Fibroblast of mammary gland (primary cell): ENCODE results near the gene IQSEC3.

Source experiments
- DNase-seq: peaks from one replicate; pipeline ENCODE4 v3.0.0-alpha.2; 2010; ENCODE audit warnings: low read depth
- H3K4me3 ChIP-seq: 2 replicates; pipeline ENCODE4 v1.5.1; 2011; ENCODE audit warnings: low read depth, mild to moderate bottlenecking, low read length, moderate library complexity; ENCODE audit not compliant: control insufficient read depth
- TF ChIP-seq, protein P1 (sequence below): conservative IDR thresholded peaks from 2 replicates; pipeline ENCODE4 v1.5.1; 2011; ENCODE audit warnings: low read depth, low read length, inconsistent platforms; ENCODE audit not compliant: control insufficient read depth, insufficient read depth

Gene IQSEC3

DNA sequence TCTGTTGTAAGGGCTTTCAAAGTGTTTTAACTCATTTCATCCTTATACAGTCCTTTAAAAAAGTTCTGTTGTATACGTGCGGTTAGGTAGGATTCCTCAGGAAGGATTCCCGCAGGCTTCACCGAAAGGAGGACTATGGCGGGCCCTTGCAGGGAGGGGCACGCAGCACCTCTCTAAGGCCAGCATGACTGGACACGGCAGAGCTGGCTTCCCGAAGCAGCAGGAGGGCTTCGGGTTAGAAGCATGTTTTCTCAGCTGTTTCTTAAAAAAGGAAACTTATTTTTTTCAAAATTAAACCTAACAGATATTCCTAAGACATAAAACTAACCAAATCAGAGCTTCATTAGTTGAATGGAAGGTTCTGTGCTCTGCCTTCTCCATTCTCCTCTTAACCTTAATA lies 21.3 kb downstream of the IQSEC3 start:
- DNase-seq, result no peak
- TF ChIP-seq, protein P1, sequence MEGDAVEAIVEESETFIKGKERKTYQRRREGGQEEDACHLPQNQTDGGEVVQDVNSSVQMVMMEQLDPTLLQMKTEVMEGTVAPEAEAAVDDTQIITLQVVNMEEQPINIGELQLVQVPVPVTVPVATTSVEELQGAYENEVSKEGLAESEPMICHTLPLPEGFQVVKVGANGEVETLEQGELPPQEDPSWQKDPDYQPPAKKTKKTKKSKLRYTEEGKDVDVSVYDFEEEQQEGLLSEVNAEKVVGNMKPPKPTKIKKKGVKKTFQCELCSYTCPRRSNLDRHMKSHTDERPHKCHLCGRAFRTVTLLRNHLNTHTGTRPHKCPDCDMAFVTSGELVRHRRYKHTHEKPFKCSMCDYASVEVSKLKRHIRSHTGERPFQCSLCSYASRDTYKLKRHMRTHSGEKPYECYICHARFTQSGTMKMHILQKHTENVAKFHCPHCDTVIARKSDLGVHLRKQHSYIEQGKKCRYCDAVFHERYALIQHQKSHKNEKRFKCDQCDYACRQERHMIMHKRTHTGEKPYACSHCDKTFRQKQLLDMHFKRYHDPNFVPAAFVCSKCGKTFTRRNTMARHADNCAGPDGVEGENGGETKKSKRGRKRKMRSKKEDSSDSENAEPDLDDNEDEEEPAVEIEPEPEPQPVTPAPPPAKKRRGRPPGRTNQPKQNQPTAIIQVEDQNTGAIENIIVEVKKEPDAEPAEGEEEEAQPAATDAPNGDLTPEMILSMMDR, result no peak
- H3K4me3 ChIP-seq, result no peak overlapping the region

DNA sequence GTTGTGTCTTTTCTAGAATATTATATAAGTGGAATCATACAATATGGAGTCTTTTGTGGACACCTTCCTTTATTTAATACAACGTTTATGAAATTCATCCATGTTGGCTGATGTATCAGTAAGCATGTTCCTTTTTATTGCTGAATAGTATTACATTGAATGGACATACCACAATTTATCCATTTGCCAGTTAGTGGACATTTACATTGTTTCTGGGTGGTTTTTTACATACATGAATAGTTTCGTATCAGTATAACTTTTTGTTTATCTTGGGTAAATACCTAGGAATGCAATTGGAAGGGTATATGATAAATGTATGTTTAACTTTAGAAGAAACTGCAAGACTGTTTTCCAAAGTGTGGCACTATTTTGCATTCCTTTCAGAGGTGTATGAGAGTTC lies 23.1 kb downstream of the IQSEC3 start:
- TF ChIP-seq, protein P1, result no peak
- no peak for DNase-seq
- no peak overlapping the region for H3K4me3 ChIP-seq

DNA sequence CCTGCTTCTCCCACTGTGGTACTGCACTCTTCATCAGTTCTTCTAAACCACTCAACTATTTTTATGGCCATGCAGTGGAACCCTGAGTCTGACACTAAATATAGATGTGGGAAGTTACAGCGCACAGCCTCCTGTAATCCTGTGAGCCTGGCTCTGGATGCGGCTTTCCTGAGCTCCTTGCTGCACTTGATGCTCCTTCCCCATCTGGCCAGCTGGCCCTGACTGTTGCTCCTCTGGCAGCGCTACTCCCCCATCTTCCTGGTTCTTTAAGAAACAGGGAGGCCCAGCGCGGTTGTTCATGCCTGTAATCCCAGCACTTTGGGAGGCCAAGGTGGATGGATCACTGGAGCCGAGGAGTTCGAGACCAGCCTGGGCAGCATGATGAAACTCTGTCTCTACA lies 24.6 kb downstream of the IQSEC3 start:
- no peak for DNase-seq
- TF ChIP-seq, protein P1, result no peak

DNA sequence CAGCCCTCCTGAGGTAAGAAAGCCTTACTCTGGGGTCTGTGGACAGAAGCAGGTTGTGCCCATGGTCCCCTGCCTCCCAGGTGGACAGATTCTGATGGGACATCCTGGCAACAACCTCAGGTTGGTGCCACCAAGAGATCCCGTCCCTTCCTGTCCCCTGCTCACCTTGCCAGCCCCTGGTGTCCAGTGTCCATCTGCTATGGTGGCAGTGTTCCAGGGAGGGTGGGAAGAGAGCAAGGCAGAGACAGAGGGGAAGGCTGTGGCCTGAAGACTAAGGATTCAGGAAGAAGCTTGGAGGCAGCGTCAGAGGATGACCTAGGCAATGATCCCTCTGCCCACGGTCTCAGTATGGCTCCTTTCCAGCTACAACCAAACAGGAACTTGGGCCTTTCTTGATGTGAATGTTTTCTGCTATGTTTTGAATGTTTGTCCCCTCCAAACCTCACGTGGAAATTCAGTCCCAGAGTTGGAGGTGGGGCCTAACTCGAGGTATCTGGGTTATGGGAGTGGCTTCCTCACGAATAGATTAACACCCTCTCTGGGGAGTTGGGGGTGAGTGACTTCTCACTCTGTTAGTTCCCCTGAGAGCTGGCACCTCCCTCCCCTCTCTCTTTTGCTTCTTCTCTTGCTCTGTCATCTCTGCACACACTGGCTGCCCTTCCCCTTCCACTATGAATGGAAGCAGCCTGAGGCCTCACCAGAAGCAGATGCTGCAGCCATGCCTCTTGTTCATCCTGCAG lies 26.9 kb downstream of the IQSEC3 start:
- no peak for DNase-seq
- TF ChIP-seq, protein P1, result no peak
- no peak overlapping the region for H3K4me3 ChIP-seq

More for the DNA sequence above, 24.6 kb downstream of the IQSEC3 start:
- H3K4me3 ChIP-seq, result no peak overlapping the region

DNA sequence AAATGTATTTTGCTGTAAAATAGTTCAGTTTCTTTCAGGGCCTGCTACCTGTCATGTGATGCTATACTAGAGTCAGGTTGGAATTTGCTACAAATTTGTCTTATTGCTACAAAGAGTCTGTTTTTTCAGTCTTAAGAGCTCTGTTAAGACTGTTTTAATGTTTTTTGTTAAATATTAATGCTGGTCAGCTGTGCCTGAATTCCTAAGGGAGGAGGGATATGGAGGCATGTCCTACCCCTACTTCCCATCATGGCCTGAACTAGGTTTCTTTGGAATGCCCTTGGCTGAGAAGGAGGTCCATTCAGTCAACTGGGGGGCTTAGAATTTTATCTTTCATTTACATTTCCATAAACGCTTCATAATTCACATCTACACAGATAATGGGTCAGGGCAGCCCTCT lies 30.0 kb downstream of the IQSEC3 start:
- TF ChIP-seq, protein P1, result no peak
- no peak for DNase-seq
- H3K4me3 ChIP-seq, result no peak overlapping the region

DNA sequence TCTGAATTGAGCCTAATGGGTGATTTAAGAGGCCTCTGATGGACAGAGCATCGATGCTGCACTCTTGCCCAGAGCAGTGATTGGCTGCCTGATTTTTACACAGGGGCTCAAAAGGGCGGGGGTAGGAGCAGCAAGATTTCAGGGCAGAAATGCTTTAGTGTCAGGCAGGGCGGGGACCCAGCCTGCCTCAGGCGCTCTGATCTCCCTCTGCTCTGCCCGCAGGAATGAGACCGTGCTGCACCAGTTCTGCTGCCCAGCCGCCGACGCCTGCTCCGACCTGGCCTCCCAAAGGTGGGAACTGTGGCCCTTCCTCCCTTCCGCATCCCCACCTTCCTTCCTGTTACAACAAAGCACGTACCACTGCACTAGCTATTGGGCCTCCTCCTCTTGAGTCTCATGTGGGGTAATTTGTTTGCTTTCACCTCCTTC lies 32.4 kb downstream of the IQSEC3 start:
- TF ChIP-seq, protein P1, result no peak
- DNase-seq, result no peak
- no peak overlapping the region for H3K4me3 ChIP-seq
